Activated CD4-positive, CD25-positive, alpha-beta regulatory T cell treated with anti-CD3 and anti-CD28 coated beads, Interleukin-2, amount 50 U/mL, for 16 hours (primary cell): ENCODE data around the gene MYOZ3.

Source experiments
- DNase-seq: peaks from one replicate; pipeline ENCODE4 v3.0.0-alpha.2; 2020; ENCODE audit warnings: low read depth, low spot score

The MYOZ3 gene

GRCh38 chr5:150658699-150659265, 2.3 kb upstream of the MYOZ3 start:
- no peak for DNase-seq

DNA sequence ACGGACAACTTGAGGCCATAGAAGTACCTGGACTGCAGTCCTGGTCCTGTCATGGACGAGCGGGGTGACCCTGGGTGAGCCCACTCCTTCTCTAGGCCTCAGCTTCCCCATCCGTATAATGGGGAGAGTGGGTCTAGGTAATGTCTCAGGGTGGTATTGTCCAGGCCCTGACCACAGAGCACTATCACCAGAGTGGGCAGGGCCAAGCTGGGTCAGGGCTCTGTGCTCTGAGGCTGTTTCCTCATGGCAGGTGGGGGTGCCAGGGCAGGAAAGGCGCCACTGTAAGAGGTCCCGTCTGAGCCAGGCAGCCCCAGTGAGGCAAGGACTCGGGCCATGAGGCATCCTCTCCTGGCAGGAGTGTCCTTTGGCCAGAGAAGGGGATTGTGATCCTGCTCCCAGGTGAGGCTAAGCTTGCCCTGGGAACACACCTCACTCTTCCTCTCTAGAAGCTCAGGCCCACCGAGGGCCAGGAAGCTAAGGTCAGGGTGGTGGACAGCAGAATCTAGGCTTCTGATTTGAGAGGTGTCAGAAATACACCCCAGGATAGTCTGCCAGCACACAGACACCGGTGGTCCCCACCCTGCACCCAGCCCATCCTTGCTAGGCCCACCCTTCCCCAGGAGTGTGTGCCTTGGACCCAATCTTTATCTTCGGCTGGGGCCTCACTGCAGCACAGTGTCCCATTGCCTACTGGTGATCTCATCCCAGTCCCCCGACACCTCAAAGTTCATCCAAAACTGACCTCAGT, 1.5 kb upstream of the MYOZ3 start:
- DNase-seq: no peak

DNA sequence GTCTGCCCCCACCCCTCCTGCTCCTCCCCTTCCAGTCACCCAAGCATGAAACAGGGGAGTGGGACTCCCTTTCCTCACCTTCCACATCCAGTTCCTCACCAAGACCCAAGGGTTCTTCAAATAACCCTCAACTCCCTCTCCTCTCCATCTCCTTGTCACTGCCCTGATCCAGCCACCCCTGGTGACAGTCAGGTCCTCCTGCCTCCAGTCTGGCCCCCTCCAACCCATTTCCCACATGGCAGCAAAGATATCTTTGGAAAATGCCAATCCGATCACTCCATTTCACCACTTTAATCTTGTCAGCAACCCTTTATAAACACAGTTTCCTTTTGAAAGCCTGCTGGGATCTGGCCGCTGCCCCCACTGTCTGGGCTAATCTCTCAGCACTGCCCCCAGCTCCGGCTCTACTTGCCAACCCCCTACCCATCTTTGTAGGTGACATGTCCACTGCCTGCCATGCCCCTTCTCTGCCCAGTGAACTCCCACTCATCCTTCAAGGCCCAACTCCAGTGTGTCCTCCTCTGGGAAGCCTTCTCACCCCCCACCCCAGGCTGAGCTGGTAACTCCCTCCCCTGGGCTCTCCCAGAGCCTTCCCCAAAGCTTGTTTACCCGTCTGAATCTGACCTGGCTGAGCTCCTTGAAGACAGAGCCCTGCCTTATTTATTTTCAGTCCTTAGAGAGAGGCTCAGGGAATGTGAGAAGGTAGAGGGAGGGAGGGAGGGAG, 781 bp upstream of the MYOZ3 start:
- DNase-seq: no peak

DNA sequence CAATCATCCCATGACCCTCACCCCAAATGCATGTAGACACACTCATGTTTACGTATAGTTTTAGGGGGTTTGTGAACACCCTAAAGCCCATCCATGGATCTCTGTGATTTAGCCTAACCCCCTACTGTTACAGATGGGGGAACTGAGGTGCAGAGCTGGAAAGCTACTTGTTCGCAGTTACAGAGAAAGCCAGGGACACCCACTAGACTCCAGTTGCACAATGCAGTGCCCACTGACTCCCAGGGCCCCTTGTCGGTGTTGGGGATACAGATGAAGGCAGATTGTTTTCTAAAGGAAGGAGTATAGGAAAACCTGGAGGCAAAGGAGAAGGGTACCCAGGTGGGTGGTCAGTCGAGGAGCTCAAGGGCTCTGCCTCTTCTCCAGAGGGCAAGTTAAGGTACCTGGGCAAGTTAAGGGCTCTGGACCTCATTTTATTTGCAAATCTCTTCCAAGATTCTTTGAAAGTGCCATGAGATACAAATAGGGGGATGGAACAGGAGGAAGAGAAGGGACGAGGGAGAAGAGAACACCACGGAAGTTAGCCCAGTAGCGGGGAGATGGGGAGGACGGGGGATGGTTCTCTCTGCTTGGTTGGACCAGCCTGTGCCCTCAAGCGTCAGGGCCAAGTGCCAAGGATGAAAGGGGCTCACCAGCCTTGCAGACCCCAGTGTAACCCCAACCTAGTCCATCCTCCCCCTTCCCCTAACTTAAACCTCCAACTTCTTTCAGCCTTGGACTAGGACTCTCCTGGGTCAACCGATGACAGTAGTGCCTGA, 958 bp downstream of the MYOZ3 start:
- DNase-seq: no peak

DNA sequence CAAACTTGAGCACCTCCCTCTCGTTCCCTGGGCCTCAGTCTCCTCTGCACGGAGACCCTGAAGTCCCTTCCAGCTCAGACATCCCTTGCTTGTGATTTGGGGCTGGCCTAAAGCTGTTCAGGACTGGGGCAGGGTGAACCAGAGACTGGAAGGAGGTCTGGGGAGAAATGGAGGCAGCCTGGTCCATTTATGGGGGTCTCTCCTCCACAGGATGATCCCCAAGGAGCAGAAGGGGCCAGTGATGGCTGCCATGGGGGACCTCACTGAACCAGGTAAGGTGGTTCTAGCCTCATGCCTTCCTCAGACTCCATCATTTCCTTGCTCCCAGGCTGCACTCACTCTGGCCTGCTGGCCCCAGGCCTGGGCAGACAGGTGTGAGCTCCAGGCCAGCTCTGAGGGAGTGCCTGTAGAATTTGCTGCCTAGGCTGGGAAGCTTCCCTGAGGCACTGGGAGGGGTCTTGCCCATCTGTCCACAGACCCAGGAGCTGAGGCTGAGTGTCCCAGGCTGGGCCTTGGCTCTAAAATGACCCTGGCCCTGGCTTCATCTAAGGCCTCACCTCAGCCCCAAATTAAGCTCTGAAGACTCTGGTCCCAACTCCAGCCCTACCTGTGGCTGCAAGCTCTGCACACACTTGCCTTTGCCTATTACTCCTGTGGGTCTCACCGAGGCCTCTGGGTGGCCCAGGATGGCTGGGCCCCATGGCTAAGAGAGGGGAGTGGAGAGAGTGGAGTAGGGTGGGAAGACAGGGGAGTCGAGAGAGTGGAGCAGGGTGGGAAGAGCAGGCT, 1.9 kb downstream of the MYOZ3 start:
- no peak for DNase-seq

- DNase-seq: no peak
These were observed 2.9 kb downstream of the MYOZ3 start for GRCh38 chr5:150663936-150664335.

DNA sequence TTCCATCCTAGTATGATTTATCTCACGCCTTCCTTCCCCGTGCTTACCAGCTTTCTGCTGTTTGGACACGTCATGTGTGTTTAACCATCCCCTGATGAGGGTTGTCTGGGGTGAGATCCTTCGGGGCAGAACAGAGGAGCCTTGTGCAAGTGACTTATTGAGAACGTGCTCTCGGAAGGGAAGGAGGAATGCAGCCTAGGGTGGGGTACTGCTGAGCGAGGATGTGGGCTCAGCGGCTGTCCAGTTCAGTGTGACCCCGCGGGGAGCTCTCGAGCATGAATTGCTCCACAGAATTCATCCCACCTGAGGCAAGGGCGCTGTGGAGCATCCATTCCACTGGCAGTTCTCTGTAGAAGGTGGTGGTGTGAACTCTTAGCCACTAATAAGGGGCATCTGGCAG, 4.0 kb downstream of the MYOZ3 start:
- DNase-seq: no peak

DNA sequence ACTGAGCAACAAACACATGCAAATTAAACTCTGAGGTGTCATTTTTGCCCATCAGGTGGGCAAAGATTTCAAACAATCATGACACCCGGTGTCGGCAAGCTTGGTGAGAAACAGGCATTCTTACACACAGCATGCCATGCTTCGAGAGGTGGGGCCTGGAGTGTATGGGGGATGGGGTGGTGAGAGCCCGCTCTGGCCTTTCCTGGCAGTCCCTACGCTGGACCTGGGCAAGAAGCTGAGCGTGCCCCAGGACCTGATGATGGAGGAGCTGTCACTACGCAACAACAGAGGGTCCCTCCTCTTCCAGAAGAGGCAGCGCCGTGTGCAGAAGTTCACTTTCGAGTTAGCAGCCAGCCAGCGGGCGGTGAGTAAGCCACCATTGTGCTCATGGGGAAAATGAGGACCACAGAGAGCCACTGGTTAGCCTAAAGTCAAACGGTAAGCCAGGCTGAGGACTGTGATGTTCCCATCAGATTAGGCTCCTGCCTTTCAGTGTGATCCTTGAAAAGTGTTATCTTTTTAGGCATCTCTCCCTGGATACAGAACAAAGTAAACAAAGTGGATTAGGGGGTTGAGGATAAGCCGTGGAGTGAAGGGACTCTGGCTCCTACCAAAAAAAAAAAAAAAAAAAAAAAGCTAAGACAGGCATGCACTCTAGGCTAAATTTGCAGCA, 9.4 kb downstream of the MYOZ3 start:
- DNase-seq: no peak

DNA sequence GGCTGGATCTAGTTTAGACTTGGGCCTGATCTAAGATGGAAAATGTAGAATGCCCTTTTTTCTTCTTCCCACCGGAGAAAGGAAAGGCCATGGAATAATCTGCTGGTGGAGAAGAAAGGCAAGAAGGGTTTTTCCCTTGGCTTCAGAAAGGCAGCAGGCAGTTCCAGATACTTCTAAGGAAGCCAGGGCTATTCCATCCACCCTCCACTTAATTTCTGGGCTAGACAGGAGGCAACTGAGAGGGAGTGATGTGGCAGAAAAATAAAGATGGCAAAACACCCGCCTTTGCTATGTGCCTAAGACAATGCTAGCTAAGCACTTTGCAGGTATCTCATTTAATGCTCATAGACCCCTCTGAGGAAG, 9.9 kb downstream of the MYOZ3 start:
- DNase-seq: no peak

GRCh38 chr5:150671509-150672236, 10.6 kb downstream of the MYOZ3 start:
- no peak for DNase-seq

DNA sequence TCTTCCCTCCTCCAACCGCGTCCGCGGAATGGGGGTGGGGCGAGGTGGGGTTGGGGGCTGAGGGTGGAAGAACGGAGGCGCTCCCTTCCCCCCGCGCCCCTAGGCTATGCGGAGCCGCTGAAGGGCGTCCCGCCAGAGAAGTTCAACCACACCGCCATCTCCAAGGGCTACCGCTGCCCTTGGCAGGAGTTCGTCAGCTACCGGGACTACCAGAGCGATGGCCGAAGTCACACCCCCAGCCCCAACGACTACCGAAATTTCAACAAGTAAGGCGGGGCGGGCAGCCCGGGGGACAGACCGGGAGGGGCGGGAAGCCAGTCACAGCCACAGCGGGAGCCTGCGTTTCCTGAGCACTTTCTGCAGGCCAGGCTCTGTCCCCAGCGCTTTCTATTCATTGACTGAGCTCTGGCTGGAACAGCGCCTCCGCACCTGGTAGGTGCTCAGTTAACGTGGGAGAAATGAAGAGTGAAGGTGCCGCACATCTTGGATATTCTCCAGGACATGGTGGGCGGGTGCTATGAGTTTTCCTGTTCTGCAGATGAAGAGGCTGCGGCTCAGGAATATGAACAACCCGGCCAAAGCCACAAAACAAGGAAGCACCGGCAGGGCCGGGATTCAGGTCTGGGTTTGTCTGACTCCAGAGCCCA, 11.3 kb downstream of the MYOZ3 start:
- DNase-seq: no peak

GRCh38 chr5:150672884-150673275, 11.8 kb downstream of the MYOZ3 start:
- no peak for DNase-seq

- no peak for DNase-seq
These were observed 13.3 kb downstream of the MYOZ3 start for GRCh38 chr5:150674341-150674821.

GRCh38 chr5:150675069-150675468, 14.0 kb downstream of the MYOZ3 start:
- DNase-seq: no peak

DNA sequence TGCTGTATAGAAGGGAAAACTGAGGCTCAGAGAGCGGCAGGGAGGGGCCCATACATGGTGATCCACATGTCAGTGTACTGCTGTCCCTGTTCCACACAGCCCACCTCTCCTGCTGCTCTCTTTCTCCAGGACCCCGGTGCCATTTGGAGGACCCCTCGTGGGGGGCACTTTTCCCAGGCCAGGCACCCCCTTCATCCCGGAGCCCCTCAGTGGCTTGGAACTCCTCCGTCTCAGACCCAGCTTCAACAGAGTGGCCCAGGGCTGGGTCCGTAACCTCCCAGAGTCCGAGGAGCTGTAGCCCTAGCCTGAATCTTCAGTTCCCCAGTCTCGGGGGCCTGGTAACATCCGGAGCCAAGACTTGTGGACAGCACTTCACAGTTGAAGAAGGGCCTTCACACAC, 15.5 kb downstream of the MYOZ3 start:
- DNase-seq: no peak

GRCh38 chr5:150689120-150689519, 28.1 kb downstream of the MYOZ3 start:
- DNase-seq: no peak

GRCh38 chr5:150690760-150691159, 29.7 kb downstream of the MYOZ3 start:
- DNase-seq: no peak

- DNase-seq: no peak
These were observed 31.2 kb downstream of the MYOZ3 start for GRCh38 chr5:150692276-150692675.

DNA sequence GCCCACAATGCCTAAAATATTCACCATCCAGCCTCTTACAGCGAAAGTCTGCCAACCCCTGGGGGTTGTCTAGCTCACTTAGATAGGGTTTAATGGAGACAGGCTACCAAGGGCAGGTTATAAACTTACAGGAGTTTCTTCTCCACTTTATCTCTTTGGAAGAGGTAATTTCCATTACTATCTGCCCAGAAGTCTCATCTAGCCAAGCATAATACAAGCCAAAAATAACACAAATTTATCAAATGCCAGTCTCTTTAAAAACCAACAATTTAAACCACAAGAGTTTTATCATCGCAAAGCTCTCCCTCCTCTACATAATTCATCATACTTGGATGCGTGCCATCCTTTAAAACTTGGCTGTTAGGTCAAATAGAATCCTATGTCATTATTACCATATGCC, 33.6 kb downstream of the MYOZ3 start:
- DNase-seq: no peak

GRCh38 chr5:150700246-150700593, 39.2 kb downstream of the MYOZ3 start:
- no peak for DNase-seq
